ENCODE results near the gene DNM3. TPM values are rescaled to one million over a fixed set of nuclear protein-coding genes. Genes with fewer than 3 reads are reported as not detected.

The DNM3 gene
- total RNA-seq: 9.7 and 11.0 TPM in 2 replicates

DNA sequence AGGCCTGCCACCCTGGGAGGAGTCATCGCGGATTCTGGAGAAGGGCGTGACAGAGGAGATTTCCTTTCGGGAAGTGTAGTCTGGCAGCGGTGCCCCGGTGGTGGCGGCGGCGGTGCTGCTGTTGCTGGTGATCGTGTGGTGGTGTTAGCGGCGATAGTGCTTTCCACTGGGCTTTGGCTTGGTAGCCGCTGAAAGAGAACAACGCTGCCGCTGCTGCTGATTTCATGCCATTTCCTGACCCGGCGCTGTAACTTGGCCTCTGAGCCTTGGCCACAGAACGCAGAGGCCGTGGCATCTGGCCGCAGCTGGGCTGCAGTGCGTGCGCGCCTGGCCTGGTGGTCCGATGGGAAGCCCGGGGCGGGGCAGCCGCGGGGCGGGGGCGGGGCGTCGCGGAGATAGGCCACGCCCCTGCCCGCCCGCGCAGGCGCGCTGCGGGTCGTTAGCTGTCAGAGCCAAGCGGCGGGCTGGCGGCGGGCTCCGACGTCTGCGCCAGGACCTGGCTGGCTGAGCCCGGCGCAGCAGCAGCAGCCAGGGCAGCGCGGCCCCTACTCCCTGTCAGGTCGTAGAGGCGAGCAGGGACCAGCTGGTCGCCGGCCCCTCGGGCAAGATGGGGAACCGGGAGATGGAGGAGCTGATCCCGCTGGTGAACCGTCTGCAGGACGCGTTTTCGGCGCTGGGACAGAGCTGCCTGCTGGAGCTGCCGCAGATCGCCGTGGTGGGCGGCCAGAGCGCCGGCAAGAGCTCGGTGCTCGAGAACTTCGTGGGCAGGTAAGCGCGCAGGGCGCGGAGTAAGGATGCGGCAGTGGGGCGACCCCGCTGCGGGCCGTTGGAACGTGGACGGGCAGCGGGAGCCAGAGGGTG lies at the start of gene DNM3:
Gene DNM3, plus strand, starts transcription at position 449 of the 861 bp plus-strand sequence. Its CDS starts 159 bp downstream, at position 608.

DNA sequence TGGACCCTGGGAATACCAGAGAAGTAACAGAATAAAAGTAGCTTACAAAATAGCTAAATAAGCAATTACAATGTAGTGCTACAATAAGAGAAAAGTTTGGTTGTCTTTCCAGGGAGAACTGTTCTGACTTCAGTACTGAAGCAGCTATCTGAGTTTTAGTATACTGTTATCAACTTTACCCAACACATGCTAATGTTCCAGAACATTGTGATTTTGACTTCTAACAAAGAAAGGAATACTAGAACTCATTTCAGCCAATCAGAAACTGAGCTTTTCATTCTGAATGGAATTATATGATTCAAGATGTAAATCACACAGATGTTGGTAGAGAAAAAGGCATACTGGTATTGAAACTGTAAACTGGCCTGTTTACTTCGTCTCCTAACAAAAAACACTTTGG lies 579.1 kb downstream of the DNM3 start, which contains the start of gene C1orf105:
Gene C1orf105, plus strand, starts transcription at position 301 of the 400 bp plus-strand sequence. CDS start 201 bp downstream, outside the sequence.

GRCh38 chr1:172443666-172444453 lies 602.6 kb downstream of the DNM3 start, which contains the start of gene PIGC:
Gene PIGC (minus strand): TSS chr1:172444069. CDS start chr1:172442622, 1,447 bp downstream.

Small RNAs within 50 kb of the gene (small RNA-seq; reads per million reads assigned to genes)
- gene MIR199A2 (13.3 reads per million, percentile 93 among the genes with 10 or more reads in this experiment), gene RNU6-157P (not detected)

Other genes starting within 250 kb of the DNM3 start
- not detected in 2 replicates for gene MYOCOS, start 219.3 kb upstream of the DNM3 start, total RNA-seq
- not detected in 2 replicates for gene MYOC, start 188.8 kb upstream of the DNM3 start, total RNA-seq
- gene VAMP4, start 99.4 kb upstream of the DNM3 start, total RNA-seq: 7.8 and 10.1 TPM in 2 replicates
- 16.4 and 18.0 TPM in 2 replicates for gene METTL13, start 59.8 kb upstream of the DNM3 start, total RNA-seq